Right atrium auricular region (tissue), 2 donors: ENCODE measurements around the gene TAS2R7. TPM values are rescaled to one million over a fixed set of nuclear protein-coding genes. Genes with fewer than 3 reads are reported as not detected.

ENCODE experiments used
- DNase-seq: peaks from one replicate; pipeline ENCODE4 v3.0.0-alpha.2; 2019; ENCODE audit warnings: low spot score
- H3K27ac ChIP-seq, 2 donors: fragments of 200-600 bp; sonication (generic); 1 replicate in 1 of 2; 2 replicates in 1 of 2; pipeline ENCODE4 v1.5.1; 2016 to 2019
- H3K27me3 ChIP-seq, 2 donors: fragments of 200-600 bp; sonication (generic); one replicate each; pipeline versions ENCODE4 v1.5.1 to v1.6.0; 2017 to 2019
- H3K36me3 ChIP-seq: fragments of 200-600 bp; sonication (generic); one replicate; pipeline ENCODE4 v1.5.1; 2016
- H3K4me1 ChIP-seq, 2 donors: fragments of 200-600 bp; sonication (generic); one replicate each; pipeline versions ENCODE4 v1.5.1 to v1.6.0; 2017 to 2019
- H3K4me3 ChIP-seq, 2 donors: fragments of 200-600 bp; sonication (generic); 1 replicate in 1 of 2; 2 replicates in 1 of 2; pipeline ENCODE4 v1.5.1; 2017 to 2019; ENCODE audit warnings: mild to moderate bottlenecking in 1 of 2, moderate library complexity in 1 of 2
- H3K9me3 ChIP-seq, 2 donors: fragments of 200-600 bp; sonication (generic); one replicate each; pipeline ENCODE4 v1.5.1; 2019
- CTCF ChIP-seq, 2 donors: fragments of 200-600 bp; sonication (generic); IDR thresholded peaks; one replicate each; pipeline ENCODE4 v1.5.1; 2019; ENCODE audit warnings: antibody characterized with exemption in 2 of 2
- total RNA-seq, 2 donors: library from RNA; depleted of rRNA; stranded (reverse); fragments of >200 nt; gene quantifications; one replicate each; pipeline ENCODE4 v1.1.0, GENCODE V29; 2016

Gene TAS2R7
- total RNA-seq, 2 donors from 2014 or later: not detected

DNA sequence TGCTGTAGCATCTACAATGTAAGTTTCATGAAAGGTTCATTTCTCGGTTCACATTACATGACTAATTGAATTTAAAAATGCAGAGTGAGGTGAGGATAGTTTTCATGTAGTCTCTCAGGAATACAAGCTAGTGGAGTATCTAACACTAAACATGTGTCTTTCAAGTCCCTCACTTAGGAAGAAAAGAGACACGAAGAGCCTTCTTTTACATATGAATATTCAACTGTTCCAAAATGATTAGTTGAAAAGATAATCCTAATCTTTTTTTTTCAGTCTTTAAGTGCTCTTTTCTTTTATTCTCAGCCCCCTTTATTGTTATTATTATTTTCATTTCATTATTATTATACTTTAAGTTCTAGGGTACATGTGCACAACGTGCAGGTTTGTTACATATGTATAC is 36.0 kb upstream of the TAS2R7 start:
- no peaks in the 10 kb centered on the region for H3K9me3 ChIP-seq
- H3K4me3 ChIP-seq: no peak overlapping the region
- no peaks in the 10 kb centered on the region for H3K4me1 ChIP-seq

DNA sequence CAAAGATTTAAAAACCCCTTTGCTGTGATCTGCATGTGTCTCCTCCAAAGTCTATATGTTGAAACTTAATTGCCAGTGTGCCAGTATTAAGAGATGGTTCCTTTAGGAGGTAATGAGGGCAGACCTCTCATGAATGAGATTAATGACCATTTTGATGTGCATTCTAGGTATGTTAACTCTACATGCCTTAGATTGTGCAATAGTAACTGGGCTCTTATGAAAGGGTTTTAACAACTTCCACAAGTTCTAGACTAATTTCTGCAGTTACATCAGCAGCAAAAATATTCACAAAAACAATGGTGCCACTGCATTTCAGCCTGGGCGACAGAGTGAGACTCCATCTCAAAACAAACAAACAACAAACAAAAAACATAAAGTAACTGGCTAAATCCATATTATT is 27.6 kb upstream of the TAS2R7 start:
- H3K27ac ChIP-seq: no peak overlapping the region
- H3K9me3 ChIP-seq: no peaks in the 10 kb centered on the region
- no peak for TF ChIP-seq CTCF (IDR thresholded peaks at IDR 0.05)
- H3K27me3 ChIP-seq: no peaks in the 10 kb centered on the region
- H3K4me3 ChIP-seq: no peak overlapping the region
- H3K4me1 ChIP-seq: no peaks in the 10 kb centered on the region
- DNase-seq: no peak
- no peaks in the 10 kb centered on the region for H3K36me3 ChIP-seq

More for the DNA sequence above, 36.0 kb upstream of the TAS2R7 start:
- DNase-seq: no peak
- Histone ChIP-seq H3K27me3 (no peaks in the 10 kb centered on the region), H3K36me3 (peaks cover 4% of the 10 kb centered on the region), H3K27ac (no peak overlapping the region)
- TF ChIP-seq CTCF (IDR thresholded peaks at IDR 0.05): no peak

- no peaks in the 10 kb centered on the region for H3K27me3 ChIP-seq
- H3K4me3 ChIP-seq: no peak within 1 kb of the TSS
- no peak for TF ChIP-seq CTCF (IDR thresholded peaks at IDR 0.05)
- no peak within 1 kb of the TSS for H3K27ac ChIP-seq
- H3K4me1 ChIP-seq: no peaks in the 10 kb centered on the region
- DNase-seq: no peak
- H3K36me3 ChIP-seq: no peaks in the 10 kb centered on the region
- H3K9me3 ChIP-seq: no peaks in the 10 kb centered on the region
Measured at GRCh38 chr12:10826258-10826657, 23.8 kb upstream of the TAS2R7 start, which contains the start of gene TAS2R10. Gene TAS2R10 (minus strand): TSS chr12:10826358. CDS start chr12:10826269, 89 bp downstream.

DNA sequence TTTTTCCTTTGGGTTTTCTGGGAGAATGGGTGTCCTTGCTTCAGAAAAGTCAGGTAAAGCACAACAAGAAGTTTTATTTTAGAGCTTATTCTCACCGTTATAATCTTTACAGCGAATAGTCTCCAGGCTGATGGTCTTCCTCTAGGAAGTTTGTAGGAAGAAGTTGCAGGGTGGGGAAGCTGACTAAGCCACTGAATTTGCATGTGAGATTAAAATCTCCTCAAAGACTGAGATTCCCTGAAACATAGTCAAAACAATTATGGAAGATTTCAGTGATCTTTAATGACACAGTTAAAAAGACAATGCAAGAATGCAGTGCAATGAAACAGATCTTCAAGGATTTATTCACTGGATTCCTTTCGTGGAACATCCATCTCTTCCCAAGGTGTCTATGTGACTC is 22.5 kb upstream of the TAS2R7 start:
- no peaks in the 10 kb centered on the region for H3K4me1 ChIP-seq
- no peak for DNase-seq
- H3K9me3 ChIP-seq: no peaks in the 10 kb centered on the region
- no peaks in the 10 kb centered on the region for H3K36me3 ChIP-seq
- no peaks in the 10 kb centered on the region for H3K27me3 ChIP-seq
- no peak overlapping the region for H3K4me3 ChIP-seq
- TF ChIP-seq CTCF (IDR thresholded peaks at IDR 0.05): no peak
- H3K27ac ChIP-seq: no peak overlapping the region

- Histone ChIP-seq H3K27ac (no peak overlapping the region), H3K9me3 (no peaks in the 10 kb centered on the region), H3K4me1 (no peaks in the 10 kb centered on the region), H3K36me3 (no peaks in the 10 kb centered on the region), H3K4me3 (no peak overlapping the region), H3K27me3 (no peaks in the 10 kb centered on the region)
- no peak for DNase-seq
- no peak for TF ChIP-seq CTCF (IDR thresholded peaks at IDR 0.05)
Measured at GRCh38 chr12:10811883-10812536, 9.6 kb upstream of the TAS2R7 start.

DNA sequence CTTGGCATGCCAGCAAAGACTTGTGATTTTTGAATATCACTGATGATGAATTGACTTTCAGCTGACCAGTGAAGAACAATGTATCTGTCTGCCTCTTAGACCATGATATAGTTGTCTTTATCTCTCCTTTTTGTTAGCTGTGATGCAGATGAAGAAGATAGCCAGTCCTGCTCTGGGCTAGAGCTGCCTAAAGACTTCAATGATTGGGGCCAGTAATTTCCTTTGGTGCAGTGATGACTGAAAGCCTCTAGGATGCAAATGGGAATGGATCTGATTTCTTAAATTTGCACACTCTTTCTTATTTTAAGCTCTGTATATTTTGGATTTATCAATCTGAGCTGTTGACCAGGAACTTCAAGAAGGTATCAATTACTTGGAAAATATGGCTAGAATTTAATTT is 7.6 kb upstream of the TAS2R7 start, which contains the start of gene TAS2R9:
TAS2R9 (minus strand) TSS at position 101 of the 400 bp plus-strand sequence; CDS start at position 8, 93 bp downstream.
- Histone ChIP-seq H3K4me3 (no peak within 1 kb of the TSS), H3K27me3 (no peaks in the 10 kb centered on the region), H3K36me3 (no peaks in the 10 kb centered on the region), H3K9me3 (no peaks in the 10 kb centered on the region), H3K4me1 (no peaks in the 10 kb centered on the region), H3K27ac (no peak within 1 kb of the TSS)
- no peak for TF ChIP-seq CTCF (IDR thresholded peaks at IDR 0.05)
- no peak for DNase-seq
